WTC11 (cell line): ENCODE data around the gene SAP30L.

Source experiments
- CREB1 ChIP-seq: sonication (generic); formaldehyde crosslinking; IDR thresholded peaks from 2 replicates; pipeline ENCODE4 v1.8.0; 2023; ENCODE audit warnings: mild to moderate bottlenecking, missing genetic modification reagents
- CTCF ChIP-seq: fragments of 200-600 bp; IDR thresholded peaks from 2 replicates; pipeline ENCODE4 v1.8.0; 2022; ENCODE audit warnings: antibody characterized with exemption
- E2F5 ChIP-seq: sonication (generic); formaldehyde crosslinking; IDR thresholded peaks from 2 replicates; pipeline ENCODE4 v1.8.1; 2022; ENCODE audit warnings: mild to moderate bottlenecking, moderate library complexity, missing genetic modification reagents
- ESRRA ChIP-seq: sonication (generic); formaldehyde crosslinking; IDR thresholded peaks from 2 replicates; pipeline ENCODE4 v1.8.1; 2022; ENCODE audit warnings: mild to moderate bottlenecking, missing genetic modification reagents, borderline replicate concordance
- FOXP1 ChIP-seq: sonication (generic); formaldehyde crosslinking; IDR thresholded peaks from 2 replicates; pipeline ENCODE4 v1.8.0; 2022; ENCODE audit warnings: missing genetic modification reagents, mild to moderate bottlenecking, moderate library complexity, borderline replicate concordance
- MAX ChIP-seq: sonication (generic); formaldehyde crosslinking; IDR thresholded peaks from 2 replicates; pipeline ENCODE4 v1.8.0; 2022; ENCODE audit warnings: mild to moderate bottlenecking, missing genetic modification reagents
- MLX ChIP-seq: sonication (generic); formaldehyde crosslinking; IDR thresholded peaks from 2 replicates; pipeline ENCODE4 v1.8.1; 2023; ENCODE audit warnings: mild to moderate bottlenecking, missing genetic modification reagents, moderate library complexity
- RELA ChIP-seq: sonication (generic); formaldehyde crosslinking; IDR thresholded peaks from 2 replicates; pipeline ENCODE4 v1.8.1; 2022; ENCODE audit warnings: missing genetic modification reagents, mild to moderate bottlenecking, borderline replicate concordance
- RORB ChIP-seq: fragments of 250-450 bp; sonication (Bioruptor Pico); IDR thresholded peaks from 2 replicates; pipeline ENCODE4 v1.9.0; 2021; ENCODE audit warnings: mild to moderate bottlenecking
- SP1 ChIP-seq: sonication (generic); formaldehyde crosslinking; conservative IDR thresholded peaks from 2 replicates; pipeline ENCODE4 v1.8.1; 2022; ENCODE audit warnings: missing genetic modification reagents
- ZNF138 ChIP-seq: sonication (generic); formaldehyde crosslinking; conservative IDR thresholded peaks from 2 replicates; pipeline ENCODE4 v1.8.1; 2022; ENCODE audit warnings: mild to moderate bottlenecking, moderate library complexity, missing genetic modification reagents
- ZNF416 ChIP-seq: fragments of 250-450 bp; sonication (Bioruptor Pico); IDR thresholded peaks from 2 replicates; pipeline ENCODE4 v1.9.0; 2021; ENCODE audit warnings: mild to moderate bottlenecking, inconsistent platforms
- ZNF423 ChIP-seq: fragments of 250-450 bp; sonication (Bioruptor Pico); IDR thresholded peaks from 2 replicates; pipeline ENCODE4 v2.1.2; 2022; ENCODE audit warnings: mild to moderate bottlenecking, moderate library complexity

GRCh38 chr5:154506049-154506715, 60.4 kb downstream of the SAP30L start:
- TF ChIP-seq RELA (no peak), ZNF423 (CRISPR knock-in tag) (no peak), CREB1 (CRISPR knock-in tag) (no peak), MAX (no peak), CTCF (no peak), ZNF138 (CRISPR knock-in tag) (no peak), E2F5 (CRISPR knock-in tag) (no peak), SP1 (CRISPR knock-in tag) (no peak), ESRRA (no peak), RORB (CRISPR knock-in tag) (no peak), ZNF416 (CRISPR knock-in tag) (no peak), FOXP1 (CRISPR knock-in tag) (no peak), MLX (CRISPR knock-in tag) (no peak)
